Frontal cortex (tissue), 1 donor: Measurements from ENCODE around the gene FLVCR2. TPM values are rescaled to one million over a fixed set of nuclear protein-coding genes. Genes with fewer than 3 reads are reported as not detected.

Experiments
- small RNA-seq: library from RNA; depleted of rRNA; stranded (forward); fragments of <200 nt; gene quantifications from one replicate; pipeline ENCODE3, GENCODE V24; 2014
- total RNA-seq: library from RNA; depleted of rRNA; stranded (reverse); fragments of >200 nt; gene quantifications from one replicate; pipeline ENCODE4 v1.2.3, GENCODE V29; 2014

The FLVCR2 gene
- total RNA-seq, 1 donor from 2014 or later: 2.9 TPM

Small RNA genes within 50 kb of the gene (small RNA-seq; reads per million reads assigned to genes)
- gene RNA5SP387: 0.08 reads per million

Other genes starting within 250 kb of the FLVCR2 start
- gene JDP2, start 150.6 kb upstream of the FLVCR2 start, total RNA-seq: 5.3 TPM
- gene BATF, start 56.2 kb upstream of the FLVCR2 start, total RNA-seq: 0.82 TPM
- gene ERG28, start 82.3 kb downstream of the FLVCR2 start, total RNA-seq: 7.7 TPM
- gene TTLL5, start 82.6 kb downstream of the FLVCR2 start, total RNA-seq: 35.1 TPM